HCT116 (cell line): ENCODE measurements around the gene DENND1A. TPM values are rescaled to one million over a fixed set of nuclear protein-coding genes. Genes with fewer than 3 reads are reported as not detected.

ENCODE experiments used
- ATAC-seq: fragments of 200-7000 bp; cut with Tn5 transposase; 2 replicates; pipeline ENCODE4 v1.9.1; 2020; ENCODE audit warnings: mild to moderate bottlenecking, moderate library complexity
- BruUV-seq: library from RNA; stranded (reverse); fragments of 400-500 nt; replicated peaks from 2 replicates; lab custom pipeline; 2021; lab: Mats Ljungman, UMichigan
- CTCF ChIA-PET: fragments of 300-600 bp; sonication (Branson Sonifier 250); formaldehyde crosslinking; loops from one replicate; lab custom pipeline; 2021; ENCODE audit warnings: antibody characterized with exemption; lab: Charles Lee
- POLR2A ChIA-PET: fragments of 300-600, 350-600 bp; sonication (Branson Sonifier 250); formaldehyde crosslinking; loops from one replicate; lab custom pipeline; 2021; ENCODE audit warnings: antibody characterized with exemption; lab: Charles Lee
- RAD21 ChIA-PET, 2 experiments: fragments of 300-600 bp; sonication (Branson Sonifier 250); formaldehyde crosslinking; loops; one replicate each; lab custom pipeline; 2023; ENCODE audit warnings: low total read pairs in 2 of 2; ENCODE audit not compliant: uncharacterized antibody in 2 of 2, unreplicated experiment in 2 of 2, low non-redundant PET in 1 of 2; lab: Charles Lee
- DNase-seq: peaks from one replicate; pipeline ENCODE4 v3.0.0-alpha.2; 2010; ENCODE audit warnings: low read depth, low spot score
- H2AFZ ChIP-seq: fragments of 200-600 bp; shearing (Covaris generic), sonication (generic); 2 replicates; pipeline ENCODE4 v1.6.1; 2017; ENCODE audit warnings: low read depth, mixed run types, mixed read lengths, antibody characterized with exemption, low read length; ENCODE audit not compliant: poor library complexity, severe bottlenecking
- H3K27ac ChIP-seq: 2 replicates; pipeline ENCODE4 v1.5.1; 2012; ENCODE audit warnings: low read depth, low read length
- H3K27me3 ChIP-seq: fragments of 200-600 bp; sonication (generic); 2 replicates; pipeline ENCODE4 v1.6.1; 2016; ENCODE audit warnings: mixed run types, low read length, mixed read lengths; ENCODE audit not compliant: insufficient read depth
- H3K36me3 ChIP-seq, 2 experiments: fragments of 200-500 bp in 1 of 2; fragments of 200-600 bp in 1 of 2; sonication (Bioruptor generic) in 1 of 2; sonication (generic) in 1 of 2; 2 replicates each; pipeline versions ENCODE4 v1.5.1 to v1.6.1; 2014 to 2016; ENCODE audit warnings: low read length in 2 of 2, inconsistent platforms in 1 of 2, mixed read lengths in 1 of 2, mixed run types in 1 of 2; ENCODE audit not compliant: insufficient read depth in 2 of 2, control insufficient read depth in 1 of 2
- H3K4me1 ChIP-seq, 2 experiments: fragments of 200-600 bp in 1 of 2; sonication (generic) in 1 of 2; 2 replicates each; pipeline versions ENCODE4 v1.5.1 to v1.6.1; 2012 to 2017; ENCODE audit warnings: low read length in 2 of 2, inconsistent platforms in 1 of 2, mild to moderate bottlenecking in 1 of 2, mixed read lengths in 1 of 2, mixed run types in 1 of 2, moderate library complexity in 1 of 2; ENCODE audit not compliant: insufficient read depth in 2 of 2, control insufficient read depth in 1 of 2
- H3K4me2 ChIP-seq: fragments of 200-600 bp; sonication (generic); 2 replicates; pipeline ENCODE4 v1.6.1; 2017; ENCODE audit warnings: mixed run types, low read length, mixed read lengths
- H3K4me3 ChIP-seq, 2 experiments: fragments of 200-600 bp in 1 of 2; sonication (generic) in 1 of 2; replicated peaks in 1 of 2; 2 replicates each; pipeline ENCODE4 v1.5.1; 2011 to 2016; ENCODE audit warnings: low read length in 2 of 2, control low read depth in 1 of 2, low read depth in 1 of 2, mild to moderate bottlenecking in 1 of 2, mixed read lengths in 1 of 2, mixed run types in 1 of 2
- H3K79me2 ChIP-seq: fragments of 200-600 bp; sonication (generic); 2 replicates; pipeline ENCODE4 v1.6.1; 2017; ENCODE audit warnings: mild to moderate bottlenecking, mixed run types, low read length, moderate library complexity, mixed read lengths; ENCODE audit not compliant: insufficient read depth
- H3K9ac ChIP-seq: fragments of 200-600 bp; sonication (generic); 2 replicates; pipeline ENCODE4 v1.6.1; 2016; ENCODE audit warnings: low read length, mixed read lengths
- H3K9me2 ChIP-seq: fragments of 200-600 bp; sonication (generic), shearing (Covaris generic); 2 replicates; pipeline ENCODE4 v1.6.1; 2017; ENCODE audit warnings: mixed run types, mild to moderate bottlenecking, moderate library complexity; ENCODE audit not compliant: insufficient read depth
- H3K9me3 ChIP-seq, 2 experiments: fragments of 200-500 bp in 1 of 2; fragments of 200-600 bp in 1 of 2; sonication (Bioruptor generic) in 1 of 2; sonication (generic) in 1 of 2; 2 replicates each; pipeline ENCODE4 v1.6.1; 2014 to 2017; ENCODE audit warnings: low read length in 2 of 2, mixed read lengths in 2 of 2, inconsistent platforms in 1 of 2, low read depth in 1 of 2, mild to moderate bottlenecking in 1 of 2, mixed run types in 1 of 2, moderate library complexity in 1 of 2; ENCODE audit not compliant: control insufficient read depth in 1 of 2, insufficient read depth in 1 of 2
- H4K20me1 ChIP-seq: fragments of 200-600 bp; sonication (generic), shearing (Covaris generic); 2 replicates; pipeline ENCODE4 v1.6.1; 2017; ENCODE audit warnings: mixed run types, mild to moderate bottlenecking, moderate library complexity; ENCODE audit not compliant: insufficient read depth
- ATF3 ChIP-seq: IDR thresholded peaks from 2 replicates; pipeline ENCODE4 v1.6.1; 2012
- CBX3 ChIP-seq: IDR thresholded peaks from 2 replicates; pipeline ENCODE4 v1.6.1; 2012; ENCODE audit warnings: low read depth
- EGR1 ChIP-seq: IDR thresholded peaks from 2 replicates; pipeline ENCODE4 v1.6.1; 2012; ENCODE audit warnings: low read depth
- ELF1 ChIP-seq: IDR thresholded peaks from 2 replicates; pipeline ENCODE4 v1.6.1; 2012; ENCODE audit warnings: low read depth, borderline replicate concordance
- EZH2 ChIP-seq: fragments of 200-600 bp; sonication (generic); IDR thresholded peaks from 2 replicates; pipeline ENCODE4 v1.6.1; 2017; ENCODE audit warnings: antibody characterized with exemption, mixed run types
- EZH2phosphoT487 ChIP-seq: fragments of 200-600 bp; IDR thresholded peaks from 2 replicates; pipeline ENCODE4 v1.6.1; 2018; ENCODE audit warnings: antibody characterized with exemption, borderline replicate concordance
- JUND ChIP-seq: IDR thresholded peaks from 2 replicates; pipeline ENCODE4 v1.6.1; 2012
- MAX ChIP-seq: IDR thresholded peaks from 2 replicates; pipeline ENCODE4 v1.6.1; 2012
- POLR2A ChIP-seq: IDR thresholded peaks from 2 replicates; pipeline ENCODE4 v1.7.0; 2011; ENCODE audit warnings: borderline replicate concordance; ENCODE audit not compliant: insufficient read depth, insufficient read length; ENCODE audit errors: extremely low read depth
- POLR2AphosphoS5 ChIP-seq: IDR thresholded peaks from 2 replicates; pipeline ENCODE4 v1.6.1; 2011; ENCODE audit warnings: mild to moderate bottlenecking, low read depth, low read length, moderate library complexity
- REST ChIP-seq: IDR thresholded peaks from 2 replicates; pipeline ENCODE4 v1.6.1; 2012; ENCODE audit warnings: low read depth
- SIN3A ChIP-seq: IDR thresholded peaks from 2 replicates; pipeline ENCODE4 v1.6.1; 2012; ENCODE audit warnings: low read depth
- TCF7L2 ChIP-seq: IDR thresholded peaks from 2 replicates; pipeline ENCODE4 v1.7.0; 2011; ENCODE audit warnings: borderline replicate concordance, inconsistent platforms; ENCODE audit not compliant: insufficient read depth, insufficient read length; ENCODE audit errors: extremely low read depth
- YY1 ChIP-seq: IDR thresholded peaks from 2 replicates; pipeline ENCODE4 v1.6.1; 2011; ENCODE audit warnings: low read length, low read depth, moderate library complexity, mild to moderate bottlenecking; ENCODE audit not compliant: insufficient replicate concordance; ENCODE audit errors: extremely low read depth
- ZFX ChIP-seq: fragments of 450-650 bp; IDR thresholded peaks from 2 replicates; pipeline ENCODE4 v1.6.1; 2017
- ZNF274 ChIP-seq: fragments of 200-500 bp; sonication (Bioruptor generic); IDR thresholded peaks from 2 replicates; pipeline ENCODE4 v1.6.1; 2014; ENCODE audit warnings: mild to moderate bottlenecking, low read depth, low read length, inconsistent platforms
- intact Hi-C: fragments of 100-400 bp; cut with micrococcal nuclease; formaldehyde crosslinking; loops from 2 replicates; pipeline ENCODE4 v1.10.0; 2022
- total RNA-seq: library from RNA; stranded (reverse); gene quantifications from one replicate; pipeline ENCODE4 v1.2.1, GENCODE V29; 2021; ENCODE audit not compliant: unreplicated experiment
- TF ChIP-seq, protein P1 (sequence below): IDR thresholded peaks from 2 replicates; pipeline ENCODE4 v1.6.1; 2011; ENCODE audit warnings: mild to moderate bottlenecking, low read length, moderate library complexity; ENCODE audit not compliant: insufficient replicate concordance; ENCODE audit errors: extremely low read depth

DENND1A gene
- total RNA-seq, 1 experiment from 2014 or later: 33.0 TPM

DNA sequence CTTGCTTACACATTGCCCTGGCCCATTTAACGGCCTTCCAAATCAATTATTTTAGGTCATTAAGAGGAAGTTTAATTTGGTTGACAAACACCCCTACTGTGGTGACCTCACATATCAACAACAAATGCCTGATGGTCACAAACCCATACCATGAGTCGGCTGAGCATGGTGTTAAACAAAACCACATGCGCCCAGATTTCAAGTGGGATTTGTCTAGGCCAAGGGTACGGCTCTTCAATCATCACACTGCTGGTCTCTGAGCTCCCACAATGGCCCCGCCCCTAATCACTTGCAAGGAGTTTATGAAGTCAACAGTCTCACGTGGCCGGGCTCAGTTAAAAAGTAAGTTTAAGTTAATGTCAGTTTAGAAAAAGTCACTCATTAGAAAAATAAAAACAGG lies 330.1 kb downstream of the DENND1A start:
- CTCF ChIA-PET: no interaction called here
- Histone ChIP-seq H3K79me2 (no peaks in the 10 kb centered on the region), H3K9me3 (no peaks in the 10 kb centered on the region), H3K9me2 (no peaks in the 10 kb centered on the region), H2AFZ (no peak overlapping the region)
- TF ChIP-seq ZNF274: no peak
- TF ChIP-seq YY1: no peak
- TF ChIP-seq POLR2A: no peak
- no peak for TF ChIP-seq CBX3
- no peak for TF ChIP-seq SIN3A
- no peak for TF ChIP-seq POLR2AphosphoS5
- TF ChIP-seq ELF1: no peak
- TF ChIP-seq EZH2phosphoT487: no peak
- TF ChIP-seq, protein P1, sequence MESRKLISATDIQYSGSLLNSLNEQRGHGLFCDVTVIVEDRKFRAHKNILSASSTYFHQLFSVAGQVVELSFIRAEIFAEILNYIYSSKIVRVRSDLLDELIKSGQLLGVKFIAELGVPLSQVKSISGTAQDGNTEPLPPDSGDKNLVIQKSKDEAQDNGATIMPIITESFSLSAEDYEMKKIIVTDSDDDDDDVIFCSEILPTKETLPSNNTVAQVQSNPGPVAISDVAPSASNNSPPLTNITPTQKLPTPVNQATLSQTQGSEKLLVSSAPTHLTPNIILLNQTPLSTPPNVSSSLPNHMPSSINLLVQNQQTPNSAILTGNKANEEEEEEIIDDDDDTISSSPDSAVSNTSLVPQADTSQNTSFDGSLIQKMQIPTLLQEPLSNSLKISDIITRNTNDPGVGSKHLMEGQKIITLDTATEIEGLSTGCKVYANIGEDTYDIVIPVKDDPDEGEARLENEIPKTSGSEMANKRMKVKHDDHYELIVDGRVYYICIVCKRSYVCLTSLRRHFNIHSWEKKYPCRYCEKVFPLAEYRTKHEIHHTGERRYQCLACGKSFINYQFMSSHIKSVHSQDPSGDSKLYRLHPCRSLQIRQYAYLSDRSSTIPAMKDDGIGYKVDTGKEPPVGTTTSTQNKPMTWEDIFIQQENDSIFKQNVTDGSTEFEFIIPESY: no peak
- TF ChIP-seq EZH2: no peak
- no peak for TF ChIP-seq EGR1
- no peak for TF ChIP-seq ATF3
- TF ChIP-seq TCF7L2: no peak
- no peak for TF ChIP-seq MAX
- no peak for TF ChIP-seq REST
- no peak for TF ChIP-seq ZFX
- no peak for TF ChIP-seq JUND
- TF ChIP-seq, all 23 proteins: peak for 0
- no peak for DNase-seq
- ATAC-seq: no peak
- no peaks in the 10 kb centered on the region for H3K27me3 ChIP-seq
- no peaks in the 10 kb centered on the region for H3K36me3 ChIP-seq
- no peak overlapping the region for H3K9ac ChIP-seq
- no peak overlapping the region for H3K4me3 ChIP-seq
- POLR2A ChIA-PET: no interaction called here
- H4K20me1 ChIP-seq: no peaks in the 10 kb centered on the region
- no peaks in the 10 kb centered on the region for H3K4me1 ChIP-seq
- H3K4me2 ChIP-seq: no peak overlapping the region
- no TSS peak for BruUV-seq
- intact Hi-C loops: no loop called here
- no peak overlapping the region for H3K27ac ChIP-seq
- RAD21 ChIA-PET: no interaction called here
